SU-DHL-6 (cell line): ENCODE data around the gene SYCN.

Experiments used
- H2AFZ ChIP-seq: fragments of 200-600 bp; sonication (generic); 2 replicates; pipeline ENCODE4 v1.6.1; 2014; ENCODE audit warnings: low read depth, mild to moderate bottlenecking, moderate library complexity, mixed read lengths, antibody characterized with exemption, low read length; ENCODE audit not compliant: severe bottlenecking
- H3F3A ChIP-seq: fragments of 200-600 bp; shearing (Covaris generic); 2 replicates; pipeline ENCODE4 v1.6.0; 2016; ENCODE audit warnings: antibody characterized with exemption, mild to moderate bottlenecking; ENCODE audit not compliant: insufficient read depth
- H3K27ac ChIP-seq: fragments of 200-600 bp; sonication (generic); 2 replicates; pipeline ENCODE4 v1.5.1; 2016; ENCODE audit warnings: low read depth, mild to moderate bottlenecking, low read length, moderate library complexity, mixed read lengths
- H3K27me3 ChIP-seq: fragments of 200-600 bp; sonication (generic), shearing (Covaris generic); 2 replicates; pipeline ENCODE4 v1.6.0; 2014; ENCODE audit warnings: mild to moderate bottlenecking, low read length
- H3K36me3 ChIP-seq: fragments of 200-600 bp; sonication (generic); 2 replicates; pipeline ENCODE4 v1.6.1; 2014; ENCODE audit warnings: mild to moderate bottlenecking, low read length, mixed read lengths
- H3K4me2 ChIP-seq: fragments of 300-600, 200-600 bp; shearing (Covaris generic), sonication (generic); 2 replicates; pipeline ENCODE4 v1.6.0; 2014; ENCODE audit warnings: low read length, low read depth, mild to moderate bottlenecking; ENCODE audit not compliant: poor library complexity, severe bottlenecking
- H3K4me3 ChIP-seq: fragments of 200-600 bp; sonication (generic); 2 replicates; pipeline ENCODE4 v1.5.1; 2014; ENCODE audit warnings: antibody characterized with exemption, low read length, mild to moderate bottlenecking, mixed read lengths; ENCODE audit not compliant: insufficient read depth, poor library complexity, severe bottlenecking
- H3K79me2 ChIP-seq: fragments of 200-600 bp; sonication (generic); 2 replicates; pipeline ENCODE4 v1.6.1; 2014; ENCODE audit warnings: mild to moderate bottlenecking, low read length, moderate library complexity; ENCODE audit not compliant: insufficient read depth
- H3K9ac ChIP-seq: fragments of 200-600 bp; sonication (generic); 2 replicates; pipeline ENCODE4 v1.7.0; 2014; ENCODE audit warnings: mild to moderate bottlenecking, low read length
- H3K9me2 ChIP-seq: fragments of 200-600 bp; sonication (generic); replicated peaks from 2 replicates; pipeline ENCODE4 v1.6.1; 2014; ENCODE audit warnings: low read length; ENCODE audit not compliant: insufficient read depth
- H3K9me3 ChIP-seq: fragments of 200-600 bp; sonication (generic); 2 replicates; pipeline ENCODE4 v1.6.1; 2014; ENCODE audit warnings: low read length, mixed read lengths; ENCODE audit not compliant: insufficient read depth
- H4K20me1 ChIP-seq: fragments of 200-600 bp; sonication (generic); 2 replicates; pipeline ENCODE4 v1.6.1; 2014; ENCODE audit warnings: low read depth, mild to moderate bottlenecking, antibody characterized with exemption, low read length, moderate library complexity, mixed read lengths
- CTCF ChIP-seq: fragments of 200-600 bp; sonication (generic); IDR thresholded peaks from one replicate; pipeline ENCODE4 v1.5.1; 2017; ENCODE audit warnings: antibody characterized with exemption, mild to moderate bottlenecking, low read length, moderate library complexity; ENCODE audit not compliant: insufficient read depth, poor library complexity, severe bottlenecking
- EZH2phosphoT487 ChIP-seq: fragments of 200-600 bp; sonication (generic), shearing (Covaris generic); conservative IDR thresholded peaks from 2 replicates; pipeline ENCODE4 v1.6.1; 2018; ENCODE audit warnings: mild to moderate bottlenecking, antibody characterized with exemption, low read length, moderate library complexity, mixed read lengths

Gene SYCN

GRCh38 chr19:39190768-39191167 is 13.3 kb downstream of the SYCN start:
- Histone ChIP-seq H2AFZ (no peak overlapping the region), H3K4me2 (no peak overlapping the region), H3K27me3 (no peaks in the 10 kb centered on the region), H4K20me1 (no peaks in the 10 kb centered on the region), H3K79me2 (no peaks in the 10 kb centered on the region), H3K4me3 (no peak overlapping the region), H3K27ac (no peak overlapping the region), H3K36me3 (no peaks in the 10 kb centered on the region), H3K9me2 (no peaks in the 10 kb centered on the region), H3F3A (no peaks in the 10 kb centered on the region), H3K9me3 (no peaks in the 10 kb centered on the region), H3K9ac (no peak overlapping the region)
- TF ChIP-seq CTCF (no peak), EZH2phosphoT487 (no peak)

- H3K9me2 ChIP-seq: no peaks in the 10 kb centered on the region
- no peaks in the 10 kb centered on the region for H3K9me3 ChIP-seq
- no peak overlapping the region for H3K9ac ChIP-seq
- no peak overlapping the region for H3K27ac ChIP-seq
- no peak overlapping the region for H3K4me2 ChIP-seq
- no peaks in the 10 kb centered on the region for H3F3A ChIP-seq
- no peaks in the 10 kb centered on the region for H3K27me3 ChIP-seq
- H3K4me3 ChIP-seq: no peak overlapping the region
- H2AFZ ChIP-seq: no peak overlapping the region
- no peaks in the 10 kb centered on the region for H3K79me2 ChIP-seq
- no peaks in the 10 kb centered on the region for H3K36me3 ChIP-seq
- H4K20me1 ChIP-seq: no peaks in the 10 kb centered on the region
- TF ChIP-seq CTCF (no peak), EZH2phosphoT487 (no peak)
These were observed 15.1 kb downstream of the SYCN start for GRCh38 chr19:39188960-39189359.

GRCh38 chr19:39187552-39187943 is 16.5 kb downstream of the SYCN start:
- no peaks in the 10 kb centered on the region for H3F3A ChIP-seq
- H3K9me3 ChIP-seq: no peaks in the 10 kb centered on the region
- H3K79me2 ChIP-seq: no peaks in the 10 kb centered on the region
- H3K4me2 ChIP-seq: no peak overlapping the region
- no peaks in the 10 kb centered on the region for H4K20me1 ChIP-seq
- no peak overlapping the region for H3K9ac ChIP-seq
- no peak overlapping the region for H3K27ac ChIP-seq
- no peaks in the 10 kb centered on the region for H3K27me3 ChIP-seq
- H3K4me3 ChIP-seq: no peak overlapping the region
- H2AFZ ChIP-seq: no peak overlapping the region
- H3K36me3 ChIP-seq: no peaks in the 10 kb centered on the region
- H3K9me2 ChIP-seq: no peaks in the 10 kb centered on the region
- TF ChIP-seq CTCF: peak; percentile 9
- no peak for TF ChIP-seq EZH2phosphoT487
